Nephron (organoid): ENCODE measurements around the gene HOXB9.

ENCODE experiments used
- H3K27ac Mint-ChIP-seq, 3 experiments: 2 replicates each; pipeline ENCODE4 v1.8.0; 2020; ENCODE audit warnings: mixed read lengths in 3 of 3, mild to moderate bottlenecking in 2 of 3, moderate library complexity in 1 of 3
- H3K27me3 Mint-ChIP-seq: 2 replicates; pipeline ENCODE4 v1.8.0; 2021; ENCODE audit warnings: low read depth, mild to moderate bottlenecking, moderate library complexity, mixed read lengths
- H3K36me3 Mint-ChIP-seq: 2 replicates; pipeline ENCODE4 v1.8.0; 2020; ENCODE audit warnings: low read depth, mixed read lengths
- H3K4me1 Mint-ChIP-seq: 2 replicates; pipeline ENCODE4 v1.8.0; 2020; ENCODE audit warnings: mixed read lengths
- H3K4me3 Mint-ChIP-seq, 3 experiments: 2 replicates each; pipeline ENCODE4 v1.8.0; 2020; ENCODE audit warnings: mild to moderate bottlenecking in 3 of 3, mixed read lengths in 3 of 3, moderate library complexity in 2 of 3
- H3K9me3 Mint-ChIP-seq: 2 replicates; pipeline ENCODE4 v1.8.0; 2020; ENCODE audit warnings: mixed read lengths
- CTCF ChIP-seq, 3 experiments: fragments of 200-600 bp; sonication (generic); IDR thresholded peaks; one replicate each; pipeline ENCODE4 v1.5.0; 2021; ENCODE audit warnings: antibody characterized with exemption in 3 of 3; ENCODE audit not compliant: unreplicated experiment in 3 of 3

The HOXB9 gene

GRCh38 chr17:48605991-48606891, 19.9 kb downstream of the HOXB9 start:
- Mint-ChIP-seq H3K27ac (peak overlapping the region in 2 of 3 experiments; percentile 98 to 99), H3K36me3 (peaks cover 8% of the 10 kb centered on the region), H3K4me3 (peak overlapping the region; percentile 94 to 99 (median 98)), H3K4me1 (peaks cover 44% of the 10 kb centered on the region), H3K9me3 (no peaks in the 10 kb centered on the region), H3K27me3 (peaks cover 63% of the 10 kb centered on the region)
- no peak for TF ChIP-seq CTCF (IDR thresholded peaks at IDR 0.05; ENCODE audit: unreplicated experiment in 3 of 3)

GRCh38 chr17:48605409-48605919, 20.7 kb downstream of the HOXB9 start:
- Mint-ChIP-seq H3K36me3 (peaks cover 8% of the 10 kb centered on the region), H3K4me1 (peaks cover 46% of the 10 kb centered on the region), H3K4me3 (peak overlapping the region; percentile 94 to 99 (median 98)), H3K27me3 (peaks cover 63% of the 10 kb centered on the region), H3K9me3 (no peaks in the 10 kb centered on the region), H3K27ac (peak overlapping the region in 2 of 3 experiments; percentile 98 to 99)
- no peak for TF ChIP-seq CTCF (IDR thresholded peaks at IDR 0.05; ENCODE audit: unreplicated experiment in 3 of 3)

- peaks cover 52% of the 10 kb centered on the region for H3K4me1 Mint-ChIP-seq
- peaks cover 69% of the 10 kb centered on the region for H3K27me3 Mint-ChIP-seq
- H3K36me3 Mint-ChIP-seq, result peaks cover 8% of the 10 kb centered on the region
- no peak for TF ChIP-seq CTCF (IDR thresholded peaks at IDR 0.05; ENCODE audit: unreplicated experiment in 3 of 3)
- H3K27ac Mint-ChIP-seq, result peak within 1 kb of the TSS in 2 of 3 experiments; percentile 98 to 99
- H3K4me3 Mint-ChIP-seq, result peak within 1 kb of the TSS; percentile 94 to 99 (median 98)
- H3K9me3 Mint-ChIP-seq, result no peaks in the 10 kb centered on the region
Measured at GRCh38 chr17:48604770-48605329, 21.3 kb downstream of the HOXB9 start, which contains the start of gene HOXB6. HOXB6 (minus strand) TSS chr17:48604986; CDS start chr17:48598150, 6,836 bp downstream.

- peak overlapping the region in 2 of 3 experiments; percentile 98 to 99 for H3K27ac Mint-ChIP-seq
- H3K36me3 Mint-ChIP-seq, result peaks cover 8% of the 10 kb centered on the region
- H3K4me1 Mint-ChIP-seq, result peaks cover 57% of the 10 kb centered on the region
- no peaks in the 10 kb centered on the region for H3K9me3 Mint-ChIP-seq
- H3K4me3 Mint-ChIP-seq, result peak overlapping the region; percentile 94 to 99 (median 98)
- peaks cover 74% of the 10 kb centered on the region for H3K27me3 Mint-ChIP-seq
- TF ChIP-seq CTCF (IDR thresholded peaks at IDR 0.05; ENCODE audit: unreplicated experiment in 3 of 3), result no peak
Measured at GRCh38 chr17:48603959-48604769, 22.0 kb downstream of the HOXB9 start.

- Mint-ChIP-seq H3K27ac (peak overlapping the region in 1 of 3 experiments; percentile 98), H3K9me3 (no peaks in the 10 kb centered on the region), H3K27me3 (peaks cover 81% of the 10 kb centered on the region), H3K36me3 (peaks cover 8% of the 10 kb centered on the region), H3K4me1 (peaks cover 55% of the 10 kb centered on the region), H3K4me3 (peak overlapping the region; percentile 94 to 99 (median 98))
- no peak for TF ChIP-seq CTCF (IDR thresholded peaks at IDR 0.05; ENCODE audit: unreplicated experiment in 3 of 3)
Measured at GRCh38 chr17:48601539-48602425, 24.4 kb downstream of the HOXB9 start.
